T47D (cell line): ENCODE measurements around the gene NRP2.

ENCODE experiments used
- DNase-seq, 2 experiments: peaks; one replicate each; pipeline versions ENCODE4 v3.0.0 to v3.0.0-alpha.2; 2011 to 2012; ENCODE audit warnings: low read depth in 1 of 2, low spot score in 1 of 2
- JUND ChIP-seq: IDR thresholded peaks from 2 replicates; pipeline ENCODE4 v1.6.1; 2012; ENCODE audit warnings: low read depth
- in situ Hi-C: cut with HindIII; loops from 2 replicates; pipeline ENCODE4 v1.10.0; 2016; ENCODE audit warnings: low sequenced_read_pairs, low pct_unique_long_range_greater_than_20kb

The NRP2 gene

GRCh38 chr2:205683502-205684367 is 1.4 kb downstream of the NRP2 start:
- in situ Hi-C loops: no loop called here
- TF ChIP-seq JUND: no peak
- no peak for DNase-seq

GRCh38 chr2:205684871-205685313 is 2.6 kb downstream of the NRP2 start:
- no peak for TF ChIP-seq JUND
- DNase-seq: no peak
- in situ Hi-C loops: no loop called here

GRCh38 chr2:205685314-205686055 is 3.2 kb downstream of the NRP2 start:
- in situ Hi-C loops: no loop called here
- no peak for DNase-seq
- TF ChIP-seq JUND: no peak

GRCh38 chr2:205686056-205686782 is 3.9 kb downstream of the NRP2 start:
- in situ Hi-C loops: no loop called here
- no peak for DNase-seq
- TF ChIP-seq JUND: no peak

- no peak for DNase-seq
- no peak for TF ChIP-seq JUND
- in situ Hi-C loops: no loop called here
Observed at GRCh38 chr2:205686783-205687640, 4.7 kb downstream of the NRP2 start.

- no peak for TF ChIP-seq JUND
- in situ Hi-C loops: no loop called here
- no peak for DNase-seq
Observed at GRCh38 chr2:205687641-205687956, 5.3 kb downstream of the NRP2 start.

- no peak for DNase-seq
- no peak for TF ChIP-seq JUND
- in situ Hi-C loops: no loop called here
Observed at GRCh38 chr2:205688417-205689200, 6.3 kb downstream of the NRP2 start.

- no peak for TF ChIP-seq JUND
- no peak for DNase-seq
- in situ Hi-C loops: no loop called here
Observed at GRCh38 chr2:205689820-205690219, 7.5 kb downstream of the NRP2 start.

GRCh38 chr2:205692104-205692503 is 9.8 kb downstream of the NRP2 start:
- DNase-seq: no peak
- no peak for TF ChIP-seq JUND
- in situ Hi-C loops: no loop called here

- DNase-seq: no peak
- TF ChIP-seq JUND: no peak
- in situ Hi-C loops: no loop called here
Observed at GRCh38 chr2:205694256-205694655, 12.0 kb downstream of the NRP2 start.

- in situ Hi-C loops: no loop called here
- DNase-seq: no peak
- no peak for TF ChIP-seq JUND
Observed at GRCh38 chr2:205695460-205695991, 13.2 kb downstream of the NRP2 start.
